Heart left ventricle (tissue), 16 donors: ENCODE measurements around the gene HSPB8. TPM values are rescaled to one million over a fixed set of nuclear protein-coding genes. Genes with fewer than 3 reads are reported as not detected.

Source experiments
- ATAC-seq, 4 donors: fragments of 200-7000 bp; cut with Tn5 transposase; one replicate each; pipeline ENCODE4 v1.9.1; 2020 to 2022; ENCODE audit warnings: moderate library complexity in 4 of 4, mild to moderate bottlenecking in 3 of 4, moderate number of reproducible peaks in 1 of 4
- DNase-seq, 5 donors: peaks; one replicate each; pipeline ENCODE4 v3.0.0-alpha.2; 2020
- H3K27ac ChIP-seq, 12 donors: fragments of 200-600 bp; sonication (generic) in 4 of 12; one replicate each; pipeline versions ENCODE4 v1.5.0 to v1.8.0; 2016 to 2022; ENCODE audit warnings: mild to moderate bottlenecking in 2 of 12
- H3K27me3 ChIP-seq, 9 donors: fragments of 200-600 bp; sonication (generic) in 2 of 9; one replicate each; pipeline versions ENCODE4 v1.5.1 to v1.8.0; 2016 to 2022; ENCODE audit warnings: mild to moderate bottlenecking in 3 of 9
- H3K36me3 ChIP-seq, 9 donors: fragments of 200-600 bp; sonication (generic) in 2 of 9; one replicate each; pipeline versions ENCODE4 v1.5.0 to v1.8.0; 2018 to 2022; ENCODE audit warnings: mild to moderate bottlenecking in 2 of 9
- H3K4me1 ChIP-seq, 12 donors: fragments of 200-600 bp; sonication (generic) in 4 of 12; one replicate each; pipeline versions ENCODE4 v1.5.0 to v1.8.0; 2016 to 2022; ENCODE audit warnings: mild to moderate bottlenecking in 3 of 12
- H3K4me3 ChIP-seq, 12 donors: fragments of 200-600 bp; sonication (generic) in 4 of 12; one replicate each; pipeline versions ENCODE4 v1.5.0 to v1.8.0; 2017 to 2022; ENCODE audit warnings: mild to moderate bottlenecking in 9 of 12, moderate library complexity in 4 of 12
- H3K9me3 ChIP-seq, 12 donors: fragments of 200-600 bp; sonication (generic) in 4 of 12; one replicate each; pipeline versions ENCODE4 v1.5.0 to v1.8.0; 2016 to 2022; ENCODE audit warnings: mild to moderate bottlenecking in 1 of 12
- POLR2A ChIP-seq, 2 donors: fragments of 450-650 bp; IDR thresholded peaks; one replicate each; pipeline ENCODE4 v1.6.1; 2017; ENCODE audit warnings: antibody characterized with exemption in 2 of 2, mild to moderate bottlenecking in 2 of 2, moderate library complexity in 2 of 2
- WGBS, 4 donors: extraction: QIAGEN DNeasy Blood & Tissue Kit in 2 of 4; methylation state at CpG; one replicate each; pipeline versions ENCODE4 v1.1.5 to v1.1.7; 2013 to 2018; 5-methylcytosine and 5-hydroxymethylcytosine counted together
- intact Hi-C, 10 donors: fragments of 100-400 bp; cut with DNase I; formaldehyde crosslinking; loops; one replicate each; pipeline versions ENCODE4 v1.11.1 to v1.14.2; 2022
- polyA plus RNA-seq, 2 donors: library from polyadenylated mRNA; stranded (reverse); fragments of 200-250 nt; gene quantifications; one replicate each; pipeline ENCODE4 v1.2.3, GENCODE V29; 2013
- total RNA-seq, 9 donors: library from RNA; depleted of rRNA in 2 of 9; stranded (reverse); fragments of >200 nt in 2 of 9; fragmentation: NEBNext Ultra II Directional in 3 of 9; extraction: Animal tissue kit (Norgen Biotek cat#: 25700) in 3 of 9; gene quantifications; one replicate each; pipeline versions ENCODE4 v1.1.0 to v1.2.4, GENCODE V29; 2016 to 2023
- TF ChIP-seq, protein P1 (sequence below), 12 donors: fragments of 200-600 bp; sonication (generic) in 4 of 12; IDR thresholded peaks; one replicate each; pipeline versions ENCODE4 v1.5.0 to v1.8.0; 2018 to 2022; ENCODE audit warnings: antibody characterized with exemption in 12 of 12, mild to moderate bottlenecking in 5 of 12
- donor health status: ischemic (EF 13 %, LVEDD 7.1; RV severe dilation, severe dysfunction).
- donor health status: healthy with polysubstance abuse.
- donor health status: DM: no; HTN: yes; CAD: no.
- donor health status: DM: no; HTN: no; CAD: no.
- donor health status: ischemic (EF 25% LVEDD 6.9; RV normal size, moderate dysfunction).
- donor health status: ischemic (EF 25% LVEDD 5.7; RV mildly dilated, moderate dysfunction).
- donor health status: healthy.
- donor health status: DM: yes; HTN: yes; CAD: no.
- donor health status: ischemic (EF 35%, LVEDD 5.7; RV mildly dilated, moderate dysfunction).
- donor health status: nonischemic (EF 11% LVEDD 7.7; RV severe dilation, severe dysfunction).
- donor health status: DM: yes; HTN: yes; CAD: no.
- donor health status: PGD.
- donor health status: ischemic (EF 29% LVEDD 5.4; RV normal size, mild dysfunction).
- donor health status: nonischemic (EF 23%, LVEDD 6.1; RV moderate dilation, normal function).

Gene HSPB8
- total and polyA plus RNA-seq, 11 donors, result 417 to 662 (median 523) TPM

DNA sequence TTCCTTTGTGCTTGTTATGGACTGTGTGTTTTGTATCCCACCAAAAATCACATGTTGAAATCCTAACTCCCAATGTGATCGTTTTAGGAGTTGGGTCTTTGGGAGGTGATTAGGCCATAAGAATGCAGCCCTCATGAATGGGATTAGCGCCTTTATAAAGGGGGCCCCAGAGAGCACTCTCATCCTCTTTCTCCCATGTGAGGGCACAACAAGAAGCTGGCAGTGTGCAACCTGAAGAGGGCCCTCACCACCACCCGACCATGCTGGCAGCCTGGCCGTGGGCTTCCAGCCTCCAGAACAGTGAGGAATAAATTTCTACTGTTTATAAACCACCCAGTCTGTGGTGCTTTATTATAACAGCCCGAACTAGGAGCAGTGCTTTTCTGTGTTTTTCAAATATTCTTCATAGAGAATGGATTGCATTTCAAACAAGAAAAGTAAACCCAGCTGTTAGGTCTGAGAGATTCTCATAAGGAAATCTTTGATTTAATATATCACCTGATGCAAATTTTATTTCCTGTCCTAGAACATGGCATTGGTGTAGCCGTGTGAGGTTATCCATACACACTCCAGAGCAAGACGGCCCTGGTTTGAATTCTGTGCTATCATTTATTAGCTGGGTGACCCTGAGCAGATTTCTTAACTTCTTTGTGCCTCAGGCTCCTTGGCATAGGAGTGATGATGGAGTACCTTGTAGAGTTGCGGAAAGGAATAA lies 27.8 kb downstream of the HSPB8 start:
- Histone ChIP-seq H3K4me3 (no peak overlapping the region), H3K4me1 (peaks cover 0 to 58% (median 39%) of the 10 kb centered on the region in 12 donors), H3K27me3 (no peaks in the 10 kb centered on the region), H3K9me3 (no peaks in the 10 kb centered on the region), H3K36me3 (no peaks in the 10 kb centered on the region), H3K27ac (peak overlapping the region in 6 of 12 donors; percentile 3 to 78 (median 34))
- no peak for DNase-seq
- ATAC-seq, result no peak
- 69 to 73% (median 72%) methylated on average over 8 of the region's 8 CpGs for WGBS, 4 donors
- intact Hi-C loops, result loop anchor here in 4 of 10 donors (5.0 to 10.0 kb wide), 4 partner anchors 92 to 208 kb away; no protein-coding TSS in a partner anchor
- TF ChIP-seq POLR2A (IDR thresholded peaks at IDR 0.05), result no peak
- TF ChIP-seq, protein P1, sequence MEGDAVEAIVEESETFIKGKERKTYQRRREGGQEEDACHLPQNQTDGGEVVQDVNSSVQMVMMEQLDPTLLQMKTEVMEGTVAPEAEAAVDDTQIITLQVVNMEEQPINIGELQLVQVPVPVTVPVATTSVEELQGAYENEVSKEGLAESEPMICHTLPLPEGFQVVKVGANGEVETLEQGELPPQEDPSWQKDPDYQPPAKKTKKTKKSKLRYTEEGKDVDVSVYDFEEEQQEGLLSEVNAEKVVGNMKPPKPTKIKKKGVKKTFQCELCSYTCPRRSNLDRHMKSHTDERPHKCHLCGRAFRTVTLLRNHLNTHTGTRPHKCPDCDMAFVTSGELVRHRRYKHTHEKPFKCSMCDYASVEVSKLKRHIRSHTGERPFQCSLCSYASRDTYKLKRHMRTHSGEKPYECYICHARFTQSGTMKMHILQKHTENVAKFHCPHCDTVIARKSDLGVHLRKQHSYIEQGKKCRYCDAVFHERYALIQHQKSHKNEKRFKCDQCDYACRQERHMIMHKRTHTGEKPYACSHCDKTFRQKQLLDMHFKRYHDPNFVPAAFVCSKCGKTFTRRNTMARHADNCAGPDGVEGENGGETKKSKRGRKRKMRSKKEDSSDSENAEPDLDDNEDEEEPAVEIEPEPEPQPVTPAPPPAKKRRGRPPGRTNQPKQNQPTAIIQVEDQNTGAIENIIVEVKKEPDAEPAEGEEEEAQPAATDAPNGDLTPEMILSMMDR (IDR thresholded peaks at IDR 0.05), result peak in 3 of 12 donors; percentile 17 to 24 (median 19)

DNA sequence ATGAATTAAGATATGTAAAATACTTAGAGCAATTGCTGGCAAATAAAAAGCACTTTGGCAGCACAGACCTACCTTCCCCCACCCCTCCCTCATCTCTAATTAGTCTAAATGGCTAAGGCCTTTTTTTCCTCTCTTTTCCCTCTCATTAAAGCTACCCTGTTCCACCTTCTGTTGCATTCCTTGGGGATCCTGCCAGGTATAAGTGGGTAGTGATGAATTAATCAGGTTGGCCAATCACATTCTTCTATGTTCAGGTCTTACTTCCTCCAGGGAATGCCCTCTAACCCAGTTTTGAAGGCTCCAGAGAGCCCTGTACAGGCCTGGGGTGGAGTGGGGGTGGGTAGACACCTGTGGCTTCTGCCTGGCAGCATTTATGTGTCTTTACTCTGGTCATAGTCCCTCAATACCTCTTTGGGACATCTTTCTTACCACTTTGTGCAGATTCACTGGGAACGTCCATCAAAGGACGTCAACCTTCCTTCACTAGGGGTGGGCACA lies 28.4 kb downstream of the HSPB8 start:
- ATAC-seq (no peak), DNase-seq (no peak)
- Histone ChIP-seq H3K4me3 (no peak overlapping the region), H3K27me3 (no peaks in the 10 kb centered on the region), H3K27ac (peak overlapping the region in 7 of 12 donors; percentile 3 to 78 (median 39)), H3K4me1 (peaks cover 0 to 58% (median 38%) of the 10 kb centered on the region in 12 donors), H3K9me3 (no peaks in the 10 kb centered on the region), H3K36me3 (no peaks in the 10 kb centered on the region)
- 88 to 100% (median 94%) methylated on average over 2 of the region's 2 CpGs for WGBS, 4 donors
- intact Hi-C loops, result loop anchor here in 4 of 10 donors (5.0 to 10.0 kb wide), 4 partner anchors 92 to 208 kb away; no protein-coding TSS in a partner anchor
- TF ChIP-seq POLR2A (IDR thresholded peaks at IDR 0.05), result no peak
- TF ChIP-seq, protein P1 (IDR thresholded peaks at IDR 0.05), result no peak

GRCh38 chr12:119208626-119209061 lies 29.9 kb downstream of the HSPB8 start:
- peak overlapping the region in 11 of 12 donors; percentile 1 to 78 (median 66) for H3K27ac ChIP-seq
- no peak overlapping the region for H3K4me3 ChIP-seq
- ATAC-seq, result peak; percentile 94 to 95 (median 94)
- no peak for TF ChIP-seq POLR2A (IDR thresholded peaks at IDR 0.05)
- TF ChIP-seq, protein P1 (IDR thresholded peaks at IDR 0.05), result no peak
- H3K27me3 ChIP-seq, result no peaks in the 10 kb centered on the region
- DNase-seq, result peak; percentile 81 to 94 (median 87)
- intact Hi-C loops, result loop anchor here in 4 of 10 donors (2.0 to 10.0 kb wide), 6 partner anchors 30 to 206 kb away; partner anchors contain the start of gene HSPB8 (in 1 of the 4)
- H3K9me3 ChIP-seq, result no peaks in the 10 kb centered on the region
- H3K4me1 ChIP-seq, result peaks cover 0 to 45% (median 32%) of the 10 kb centered on the region in 12 donors
- H3K36me3 ChIP-seq, result no peaks in the 10 kb centered on the region
- 11 to 16% (median 12%) methylated on average over 6 of the region's 6 CpGs for WGBS, 4 donors

DNA sequence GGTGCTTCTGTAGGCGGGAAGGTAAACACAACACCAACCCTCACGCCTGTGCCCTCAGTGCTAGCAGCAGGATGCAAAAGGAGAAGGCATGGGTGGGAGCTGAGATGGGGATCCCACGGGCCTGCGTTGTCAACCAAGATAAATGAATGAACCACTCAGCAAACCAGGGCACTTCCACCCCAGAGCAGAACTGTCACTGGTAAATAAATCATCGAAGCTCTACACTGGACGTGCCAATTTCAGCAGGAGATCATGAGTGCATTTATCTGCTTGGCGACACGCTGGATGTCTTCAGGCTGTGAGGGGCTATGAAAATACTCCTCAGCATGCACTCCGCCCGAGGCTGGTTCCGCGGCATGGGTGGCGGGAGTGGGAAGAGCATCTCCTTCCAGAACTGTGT lies 33.2 kb downstream of the HSPB8 start:
- Histone ChIP-seq H3K27me3 (no peaks in the 10 kb centered on the region), H3K4me3 (no peak overlapping the region), H3K36me3 (no peaks in the 10 kb centered on the region), H3K4me1 (peaks cover 0 to 25% (median 17%) of the 10 kb centered on the region in 12 donors), H3K27ac (no peak overlapping the region), H3K9me3 (no peaks in the 10 kb centered on the region)
- DNase-seq (no peak), ATAC-seq (no peak)
- WGBS, 4 donors, result 80 to 83% (median 81%) methylated on average over 13 of the region's 13 CpGs
- TF ChIP-seq, protein P1 (IDR thresholded peaks at IDR 0.05), result no peak
- no peak for TF ChIP-seq POLR2A (IDR thresholded peaks at IDR 0.05)
- intact Hi-C loops, result no loop called here
